Activated gamma-delta T cell treated with anti-CD3 and anti-CD28 coated beads, Interleukin-2, amount 50 U/mL, for 16 hours (primary cell): Measurements from ENCODE around the gene DIABLO.
"Not testable (repeated sequence)": the region's sequence is repeated elsewhere in the genome, so short reads cannot be mapped to it uniquely, and the experiment has no call there.

Source experiments
- DNase-seq: peaks from one replicate; pipeline ENCODE4 v3.0.0-alpha.2; 2020; ENCODE audit warnings: low read depth

The DIABLO gene

DNA sequence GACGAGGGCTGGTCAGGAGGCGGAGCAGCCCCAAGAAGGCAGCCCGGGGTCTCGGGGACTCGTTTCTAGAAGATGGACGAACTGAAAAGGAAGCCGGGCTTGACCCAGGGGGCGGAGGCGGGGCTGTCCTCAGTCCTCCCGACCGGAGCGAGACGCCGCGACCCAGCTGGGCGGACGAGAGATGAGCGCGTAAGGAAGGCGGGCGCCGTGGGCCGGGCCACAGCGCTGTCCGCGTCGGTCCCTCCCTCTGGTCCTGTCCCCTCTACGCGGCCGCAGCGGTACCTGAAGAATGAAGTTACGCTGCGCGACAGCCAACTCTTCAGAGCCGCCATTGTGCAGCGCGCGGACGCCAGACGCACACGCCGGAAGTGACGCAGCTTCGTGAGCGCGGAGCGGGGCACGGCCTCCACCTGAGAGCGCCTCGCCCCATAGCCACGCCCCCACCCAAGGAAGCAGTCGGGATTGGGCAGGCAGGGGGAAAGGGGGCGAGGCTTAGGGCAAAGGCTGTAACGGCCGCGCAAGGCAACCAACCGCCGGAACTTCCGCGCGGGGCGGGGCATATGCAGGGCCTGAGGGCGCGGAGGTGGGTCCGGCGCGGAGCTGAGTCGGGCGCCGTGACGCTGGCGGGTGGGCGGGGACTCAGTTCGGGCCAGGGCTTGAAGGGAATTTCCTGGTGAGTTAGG lies at the start of gene DIABLO:
TSS of gene DIABLO (minus strand) at position 370 of the 683 bp plus-strand sequence. CDS start at position 332, 38 bp downstream.
- peak; percentile 100 for DNase-seq

DNA sequence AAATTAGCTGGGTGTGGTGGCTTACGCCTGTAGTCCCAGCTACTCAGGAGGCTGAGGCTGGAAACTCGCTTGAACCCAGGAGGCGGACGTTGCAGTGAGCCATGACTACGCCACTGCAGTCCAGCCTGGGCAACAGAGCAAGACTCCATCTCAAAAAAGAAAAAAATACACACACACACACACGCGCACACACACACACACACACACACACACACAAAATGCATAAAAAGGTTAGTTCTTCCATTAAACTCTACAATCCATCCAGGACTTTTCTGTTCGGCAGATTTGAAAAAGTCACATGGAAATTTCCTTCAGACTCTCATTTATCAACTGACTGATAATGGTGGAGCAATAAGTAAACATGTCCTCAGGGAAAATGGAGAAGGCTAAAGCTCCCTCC lies 49.6 kb upstream of the DIABLO start:
- no peak for DNase-seq

DNA sequence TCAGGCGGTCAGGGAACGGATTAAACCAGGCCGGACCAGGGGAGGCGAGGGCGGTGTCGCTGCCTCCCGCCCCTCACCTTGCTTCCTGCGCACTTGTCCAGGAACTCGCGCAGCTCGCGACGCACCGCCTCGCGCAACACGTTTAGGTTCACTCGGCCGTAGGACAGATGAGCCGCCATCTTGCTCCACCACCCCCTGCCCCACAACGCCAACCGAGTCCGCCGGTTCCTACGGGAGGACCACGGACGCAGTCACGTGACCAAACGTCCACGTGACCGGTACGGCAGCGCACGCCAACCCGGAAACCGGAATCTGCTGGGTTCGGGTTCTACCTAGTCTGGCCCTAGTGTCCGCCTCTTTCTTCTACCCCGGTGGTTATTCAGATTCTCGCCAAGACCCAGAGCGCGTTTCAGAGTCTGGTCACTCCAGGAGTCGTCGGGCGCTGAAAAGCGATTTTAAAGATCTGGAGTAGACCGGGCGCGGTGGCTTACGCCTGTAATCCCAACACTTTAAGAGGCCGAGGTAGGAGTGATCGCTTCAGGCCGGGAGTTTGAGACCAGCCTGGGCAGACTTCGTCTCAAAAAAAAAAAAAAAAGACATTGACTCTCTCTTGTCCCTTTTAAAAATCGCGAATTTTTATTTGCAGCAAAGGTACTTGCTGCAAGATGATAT lies 40.5 kb upstream of the DIABLO start, which contains the start of gene VPS33A:
TSS of gene VPS33A (minus strand) at position 265 of the 672 bp plus-strand sequence. CDS start at position 179, 86 bp downstream.
- DNase-seq = peak; percentile 89

DNA sequence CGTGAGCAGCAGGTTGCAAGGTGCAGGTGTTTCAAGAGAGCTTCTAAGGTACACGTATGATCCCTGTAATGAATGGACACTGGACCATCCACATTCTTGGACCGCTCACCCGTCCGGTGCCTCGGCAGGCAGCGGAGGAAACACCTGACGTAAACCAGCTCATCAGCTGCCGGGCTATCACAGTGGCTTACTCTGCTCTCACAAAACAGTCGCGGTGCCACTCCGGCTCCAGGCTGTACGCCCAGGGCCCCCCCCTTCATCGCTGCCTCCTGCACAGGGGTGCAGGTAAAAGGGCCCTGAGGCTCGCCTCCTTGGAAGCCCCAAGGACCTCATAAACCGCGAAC lies 40.0 kb upstream of the DIABLO start:
- DNase-seq = peak; percentile 20

DNA sequence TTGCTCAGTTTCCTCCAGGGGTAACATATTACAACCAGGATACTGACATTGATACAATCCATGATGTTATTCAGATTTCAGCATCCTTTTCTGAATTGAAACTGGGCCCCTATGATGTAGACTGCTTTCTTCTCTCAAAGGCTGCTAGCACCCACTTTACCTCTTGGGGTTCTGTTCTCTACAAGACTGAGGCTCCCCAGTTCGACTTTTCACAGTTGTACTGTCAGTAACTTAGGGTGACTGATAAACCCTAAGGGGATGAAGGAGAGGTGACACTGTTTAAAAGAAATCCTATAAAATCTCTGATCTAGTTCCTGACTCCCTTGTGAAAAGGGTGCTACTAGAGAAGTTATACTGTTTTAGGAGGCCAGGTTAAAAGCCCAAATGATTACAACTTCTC lies 39.6 kb upstream of the DIABLO start:
- DNase-seq = no peak

DNA sequence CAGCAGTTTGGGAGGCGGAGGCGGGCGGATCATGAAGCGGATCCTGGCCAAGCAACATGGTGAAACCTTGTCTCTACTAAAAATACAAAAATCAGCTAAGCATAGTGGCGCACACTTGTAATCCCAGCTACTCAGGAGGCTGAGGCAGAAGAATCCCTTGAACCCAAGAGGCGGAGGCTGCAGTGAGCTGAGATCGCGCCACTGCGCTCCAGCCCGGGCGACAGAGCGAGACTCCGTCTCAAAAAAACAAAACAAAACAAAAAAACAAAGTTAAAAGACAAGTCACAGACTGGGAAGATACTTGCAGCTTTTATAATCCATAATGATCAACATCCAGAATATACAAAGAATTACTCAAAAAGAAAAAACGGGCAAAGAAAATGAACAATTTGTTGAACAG lies 34.9 kb upstream of the DIABLO start:
- DNase-seq = not testable (repeated sequence)

DNA sequence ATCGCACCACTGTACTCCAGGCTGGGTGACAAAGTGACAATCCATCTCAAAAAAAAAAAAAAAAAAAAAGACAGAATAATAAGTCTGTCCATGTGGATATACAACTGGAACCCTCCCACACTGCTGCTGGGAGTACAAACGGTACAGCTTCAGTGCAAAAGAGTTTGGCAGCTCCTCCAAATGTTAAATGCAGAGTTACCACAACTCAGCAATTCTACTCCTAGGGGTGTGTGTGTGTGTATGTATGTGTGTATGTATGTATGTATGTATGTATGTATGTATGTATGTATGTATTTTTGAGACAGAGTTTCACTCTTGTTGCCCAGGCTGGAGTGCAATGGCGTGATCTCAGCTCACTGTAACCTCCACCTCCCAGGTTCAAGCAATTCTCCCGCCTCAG lies 33.1 kb upstream of the DIABLO start:
- not testable (repeated sequence) for DNase-seq

DNA sequence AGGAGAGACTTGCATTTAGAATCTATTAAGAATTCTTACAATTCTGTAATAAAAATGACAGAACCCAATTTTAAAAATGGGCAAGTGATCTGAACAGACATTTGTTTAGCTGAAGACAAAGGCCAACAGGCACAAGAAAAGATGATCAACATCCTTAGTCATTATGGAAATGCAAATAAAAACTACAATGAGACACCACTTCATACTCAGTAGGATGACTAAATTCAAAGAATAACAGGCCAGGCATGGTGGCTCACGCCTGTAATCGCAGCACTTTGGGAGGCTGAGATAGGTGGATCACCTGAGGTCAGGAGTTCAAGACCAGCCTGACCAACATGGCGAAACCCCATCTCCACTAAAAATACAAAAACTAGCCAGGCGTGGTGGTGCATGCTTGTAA lies 32.6 kb upstream of the DIABLO start:
- not testable (repeated sequence) for DNase-seq

DNA sequence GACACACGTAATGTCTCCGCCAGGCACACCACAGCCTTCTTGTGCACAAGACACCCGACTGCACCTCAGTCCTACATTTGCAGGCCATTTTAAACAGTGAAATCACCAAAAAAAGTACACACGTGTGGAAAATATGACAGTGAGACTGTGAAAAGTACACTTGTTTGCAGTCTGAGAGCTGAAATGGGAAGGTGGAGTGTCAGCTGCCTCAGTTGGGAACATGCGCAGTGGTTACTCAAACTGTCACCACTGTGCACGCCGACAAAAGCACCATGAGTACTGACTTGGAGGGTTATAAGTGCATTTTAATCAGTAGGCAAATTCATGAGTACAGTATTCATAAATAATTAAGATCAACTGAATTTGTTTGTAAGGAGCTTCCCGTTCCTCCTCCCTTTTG lies 24.7 kb upstream of the DIABLO start:
- no peak for DNase-seq

DNA sequence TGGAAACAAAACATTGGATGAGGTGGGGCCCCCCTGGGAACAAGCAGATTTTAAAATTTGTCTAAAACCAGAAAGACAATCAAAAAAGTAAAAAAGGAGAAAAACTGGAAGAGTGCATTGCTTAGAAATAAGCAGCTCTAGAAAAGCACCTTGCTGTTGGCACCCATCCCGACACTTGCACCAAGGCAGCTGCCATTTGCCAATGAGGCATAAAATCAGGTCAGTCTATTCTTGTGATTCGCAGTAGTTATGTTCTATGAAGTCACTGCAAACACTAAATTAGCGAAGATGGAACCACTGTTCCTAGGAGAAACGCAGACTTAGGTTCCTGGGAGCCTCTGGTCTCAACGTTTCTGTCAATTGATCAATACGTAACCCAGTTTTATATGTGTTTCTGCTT lies 24.2 kb upstream of the DIABLO start:
- no peak for DNase-seq

DNA sequence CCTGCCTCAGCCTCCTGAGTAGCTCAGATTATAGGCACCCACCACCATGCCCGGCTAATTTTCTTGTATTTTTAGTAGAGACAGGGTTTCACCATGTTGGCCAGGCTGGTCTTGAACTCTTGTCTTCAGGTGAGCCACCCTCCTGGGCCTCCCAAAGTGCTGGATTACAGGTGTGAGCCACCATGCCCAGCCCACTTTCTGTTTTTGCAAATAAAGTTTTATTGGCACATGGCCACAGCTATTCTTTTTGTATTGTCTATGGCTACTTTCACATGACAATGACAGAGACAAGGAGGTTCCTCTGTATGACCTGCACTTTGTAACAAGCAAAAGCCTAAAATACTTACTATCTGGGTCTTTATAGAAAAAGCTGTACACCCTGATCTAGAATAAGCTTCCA lies 19.7 kb upstream of the DIABLO start:
- DNase-seq = no peak

DNA sequence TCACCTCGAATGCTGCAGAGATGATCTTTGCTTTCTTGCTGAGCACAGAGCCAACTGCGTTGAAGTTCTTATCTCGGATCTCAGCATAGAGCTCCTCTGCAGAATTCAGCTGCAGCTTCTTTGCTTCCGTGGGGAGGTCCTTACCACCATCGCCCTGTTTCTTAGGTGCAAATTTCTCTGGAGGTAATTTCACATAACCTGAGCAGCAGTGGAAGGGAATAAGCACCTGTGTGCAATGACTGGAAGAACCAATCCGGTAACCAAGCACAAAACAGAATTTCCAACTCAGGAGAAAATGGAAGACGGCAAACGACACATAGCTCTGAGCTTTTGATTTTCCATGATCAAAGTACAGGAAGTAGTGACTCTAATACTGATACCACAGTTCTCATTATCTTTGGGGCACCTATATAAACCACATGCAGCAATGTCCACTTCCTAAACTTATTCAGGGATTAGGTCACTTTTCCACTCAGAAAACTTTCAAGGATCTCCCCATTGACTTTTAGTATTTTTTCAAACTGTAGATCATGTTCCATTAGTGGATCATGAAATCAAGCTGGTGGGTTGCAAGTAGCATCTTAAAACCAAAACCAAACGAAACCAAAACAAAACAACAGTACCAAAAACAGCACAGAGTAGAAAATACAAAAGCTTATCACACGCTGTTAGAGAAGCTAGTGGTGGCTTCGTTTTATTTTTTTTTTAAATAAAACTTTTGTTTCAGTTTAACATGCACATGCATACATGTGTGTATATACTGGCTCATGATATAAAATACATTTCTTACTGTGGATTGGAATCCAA lies 18.9 kb upstream of the DIABLO start:
- DNase-seq = no peak

DNA sequence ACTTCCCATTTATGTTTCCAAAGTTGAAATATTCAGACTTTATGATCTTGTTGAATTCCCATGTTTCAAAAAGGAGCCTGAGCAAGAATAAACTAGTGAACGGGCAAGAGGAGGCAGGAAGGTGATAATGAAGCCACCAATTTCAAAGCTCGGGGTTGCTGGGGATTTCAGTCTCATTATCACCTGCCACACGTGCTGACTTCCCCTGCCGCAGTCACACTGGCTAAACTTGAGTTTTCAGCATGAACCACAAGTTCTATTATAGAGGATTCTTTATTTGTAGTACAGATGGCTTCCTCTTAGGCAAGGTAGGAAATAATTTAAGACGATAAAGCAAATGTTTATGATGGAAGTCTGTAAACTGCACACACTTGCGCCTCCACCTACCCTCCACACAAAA lies 18.1 kb upstream of the DIABLO start:
- DNase-seq = no peak

DNA sequence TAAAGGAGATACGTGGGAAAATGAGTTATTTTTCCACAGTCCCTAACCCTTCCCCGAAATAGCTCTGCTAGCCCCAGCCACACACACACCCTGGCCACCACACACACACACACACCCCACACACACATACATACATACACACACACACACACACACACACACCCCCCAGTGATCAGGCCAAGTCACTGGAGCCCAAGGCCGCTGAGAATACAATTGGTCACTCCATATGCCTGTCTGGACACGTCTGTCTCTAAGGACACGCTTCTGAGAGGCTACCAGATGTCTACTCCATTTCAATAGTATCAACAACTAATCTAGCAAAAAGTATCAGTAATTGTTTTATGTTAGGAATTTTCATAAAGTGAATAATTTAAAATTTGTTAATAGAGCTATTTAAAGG lies 13.0 kb upstream of the DIABLO start:
- no peak for DNase-seq

DNA sequence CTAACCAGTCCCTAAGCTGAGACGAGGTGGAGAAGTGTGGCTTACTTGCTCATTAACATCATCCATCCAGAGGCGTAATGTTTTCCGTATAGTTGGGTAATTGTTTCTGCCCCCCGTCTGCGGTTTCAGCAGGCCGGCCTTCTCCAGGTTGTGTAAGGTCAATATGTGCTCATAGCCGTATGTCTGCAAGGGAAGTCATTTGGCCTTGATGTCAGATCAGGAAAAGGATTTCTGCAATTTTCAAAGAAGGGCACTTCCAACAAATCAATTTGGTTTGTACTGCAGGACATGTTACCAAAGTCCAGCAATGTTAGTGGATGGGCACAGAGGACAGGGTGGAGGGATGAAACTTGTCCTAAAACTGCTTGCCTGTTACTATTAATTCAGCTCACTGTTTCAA lies 9.9 kb upstream of the DIABLO start:
- no peak for DNase-seq

DNA sequence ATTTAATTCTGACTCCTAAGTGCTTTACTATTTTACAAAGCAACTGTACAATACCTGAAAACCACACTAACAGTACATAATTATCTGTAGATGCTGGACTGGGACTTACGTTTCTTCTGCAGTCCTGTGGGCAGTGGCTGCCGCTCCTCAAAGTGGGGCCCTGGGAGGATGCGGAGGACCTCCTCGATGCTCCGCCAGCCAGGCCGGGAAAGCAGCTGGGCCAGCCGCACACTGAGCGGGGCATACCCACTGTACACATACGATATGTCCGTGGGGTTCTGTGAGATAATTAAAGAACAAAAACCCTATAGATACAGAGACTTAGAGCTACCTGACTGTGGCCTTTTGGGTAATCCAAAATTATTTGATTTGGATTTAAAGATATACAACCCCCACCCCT lies 6.8 kb upstream of the DIABLO start:
- DNase-seq = no peak

DNA sequence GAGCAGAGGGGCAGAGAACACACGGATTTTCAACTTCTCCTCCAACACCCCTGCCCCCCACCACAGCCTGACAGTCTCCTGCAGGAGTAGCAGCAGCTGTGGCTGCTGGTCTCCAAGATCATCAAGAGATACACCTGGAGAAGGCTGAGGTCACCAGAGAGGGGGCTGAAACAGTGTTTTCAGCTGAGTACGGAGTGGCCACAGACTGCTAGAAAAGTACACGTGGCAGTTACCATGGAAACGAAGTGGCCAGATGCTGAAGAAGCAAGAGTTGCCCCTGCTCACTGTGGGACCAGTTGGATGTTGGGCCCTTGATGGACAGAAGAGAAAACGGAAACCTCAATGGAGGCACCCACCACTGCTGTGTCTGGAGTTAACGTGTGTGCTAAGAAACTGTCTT lies 4.9 kb upstream of the DIABLO start:
- no peak for DNase-seq

DNA sequence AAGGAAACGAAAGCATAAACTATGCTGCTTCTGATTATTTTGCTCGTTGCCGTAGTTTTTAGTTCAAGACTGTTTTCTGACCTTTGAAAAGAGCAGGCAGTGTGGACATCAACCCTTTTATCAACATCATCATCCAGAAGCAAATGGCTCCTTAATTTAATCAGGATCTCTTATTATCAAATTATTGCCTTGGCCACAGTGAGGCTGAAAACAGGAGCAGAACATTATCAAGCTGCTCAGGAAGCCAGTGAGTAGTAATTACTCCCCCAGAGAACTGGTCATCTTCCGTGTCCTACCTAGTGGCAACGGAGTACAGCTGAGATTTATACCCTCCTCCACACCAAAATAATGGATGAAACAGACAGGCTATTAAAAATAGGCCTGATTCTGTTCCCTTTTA lies 2.2 kb upstream of the DIABLO start:
- DNase-seq = no peak

DNA sequence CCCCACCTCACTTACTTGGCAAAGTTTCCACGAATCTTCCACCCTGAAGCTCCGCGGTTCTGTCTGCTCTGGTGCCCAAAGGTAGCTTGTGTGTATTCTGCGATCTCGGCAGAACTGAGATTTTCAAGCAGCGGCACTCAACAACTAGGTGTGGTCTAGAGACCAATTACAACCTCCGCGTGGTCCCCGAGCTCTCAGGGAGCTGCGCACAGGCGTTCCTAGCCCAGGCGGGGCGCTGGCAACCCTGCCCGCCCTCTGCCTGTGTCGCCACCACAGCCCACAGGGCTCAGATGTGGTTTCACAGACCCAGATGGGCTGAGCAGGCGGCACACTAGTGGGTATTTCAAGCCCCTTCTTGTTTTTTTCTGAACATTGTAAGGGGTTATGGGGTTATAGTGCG lies 1.5 kb upstream of the DIABLO start:
- DNase-seq = peak; percentile 61

DNA sequence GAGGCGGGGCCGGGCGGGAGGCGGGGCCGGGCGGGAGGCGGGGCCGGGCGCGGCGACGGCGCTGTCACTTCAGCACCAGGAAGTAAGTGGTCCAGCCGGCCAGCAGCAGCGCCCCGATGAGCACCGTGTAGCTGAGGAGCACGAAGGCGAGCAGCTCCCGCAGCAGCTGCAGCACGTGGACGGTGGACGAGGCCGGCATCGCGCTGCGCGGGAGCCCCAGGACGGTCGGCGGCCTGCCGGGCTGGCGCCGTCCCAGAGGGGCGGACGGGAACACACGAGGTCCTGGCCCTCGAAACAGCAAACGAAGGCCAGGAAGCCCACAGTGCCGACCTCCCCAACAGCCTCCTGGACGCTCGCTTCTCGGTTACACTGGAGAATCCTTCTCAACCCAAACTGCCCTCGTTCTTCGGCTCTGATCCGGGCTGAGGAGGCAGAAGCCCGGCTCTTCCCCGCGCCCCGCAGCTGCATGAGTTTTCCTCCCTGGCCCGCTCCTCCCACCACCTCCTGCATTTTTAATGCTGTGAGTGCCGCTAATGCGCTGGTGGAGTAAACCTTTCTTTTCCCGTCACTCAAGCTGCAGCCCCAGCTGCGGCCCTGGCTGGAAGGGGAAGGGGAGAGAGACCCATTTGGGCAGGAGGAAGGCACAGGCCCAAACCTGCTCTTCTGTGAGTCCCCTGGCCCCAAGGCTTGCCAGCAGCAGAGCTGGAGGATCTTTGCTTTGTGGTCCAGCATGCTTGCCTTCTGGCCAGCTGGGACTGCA lies 694 bp upstream of the DIABLO start:
- no peak for DNase-seq

DNA sequence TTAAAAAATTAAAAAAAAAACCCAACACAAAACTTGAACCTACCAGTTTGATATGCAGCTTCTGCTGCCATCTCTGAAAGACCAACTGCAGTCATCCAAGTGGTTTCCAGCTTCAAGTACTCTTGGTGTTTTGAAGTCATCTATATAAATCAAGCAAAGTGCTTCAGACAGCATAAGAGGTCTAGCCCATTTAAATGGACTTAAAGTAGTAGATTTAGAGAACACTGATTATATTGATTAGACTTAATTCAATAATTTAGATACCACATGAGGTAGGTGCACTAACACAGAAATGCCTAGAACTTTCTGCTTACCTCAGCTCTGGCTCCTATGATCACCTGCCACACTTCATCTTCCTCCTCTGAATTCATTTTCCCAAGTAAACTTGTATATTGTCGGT lies 9.4 kb downstream of the DIABLO start:
- no peak for DNase-seq

DNA sequence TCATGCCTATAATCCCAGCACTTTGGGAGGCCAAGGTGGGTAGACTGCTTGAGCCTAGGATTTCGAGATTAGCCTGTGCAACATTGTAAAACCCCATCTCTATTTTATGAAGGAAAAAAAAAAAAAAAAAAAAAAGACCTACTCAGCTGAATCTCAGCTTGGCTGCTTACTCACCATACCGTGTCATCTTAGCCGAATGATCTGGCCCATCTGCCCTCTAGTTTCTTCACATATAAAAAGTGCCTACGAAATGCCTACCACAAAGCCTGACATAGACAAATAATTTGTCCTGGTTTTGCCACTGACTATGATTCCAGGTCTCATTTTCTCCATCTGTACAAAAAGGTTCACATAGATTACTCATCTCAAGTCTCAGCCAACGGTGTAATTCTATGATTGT lies 10.1 kb downstream of the DIABLO start:
- no peak for DNase-seq
